HEK293 (cell line): ENCODE measurements around the gene ECSIT.

ENCODE experiments used
- BCL11A ChIP-seq: fragments of 450-650 bp; formaldehyde crosslinking; IDR thresholded peaks from 2 replicates; pipeline ENCODE4 v1.5.1; 2016; ENCODE audit warnings: low read depth, missing biosample characterization, missing genetic modification characterization
- GLIS2 ChIP-seq: fragments of 450-650 bp; formaldehyde crosslinking; IDR thresholded peaks from 2 replicates; pipeline ENCODE4 v1.5.1; 2016; ENCODE audit warnings: missing biosample characterization, missing genetic modification characterization
- HOXA7 ChIP-seq: sonication (generic); formaldehyde crosslinking; IDR thresholded peaks from 2 replicates; pipeline ENCODE4 v1.8.1; 2022; ENCODE audit warnings: missing genetic modification reagents, borderline replicate concordance
- KLF1 ChIP-seq: fragments of 450-650 bp; formaldehyde crosslinking; IDR thresholded peaks from 2 replicates; pipeline ENCODE4 v1.5.1; 2016; ENCODE audit warnings: missing biosample characterization, missing genetic modification characterization
- KLF8 ChIP-seq: fragments of 450-650 bp; formaldehyde crosslinking; IDR thresholded peaks from 2 replicates; pipeline ENCODE4 v1.5.1; 2016; ENCODE audit warnings: missing biosample characterization, missing genetic modification characterization
- MZF1 ChIP-seq: fragments of 450-650 bp; formaldehyde crosslinking; IDR thresholded peaks from 2 replicates; pipeline ENCODE4 v1.5.1; 2017; ENCODE audit warnings: missing biosample characterization, missing genetic modification characterization, borderline replicate concordance
- PRDM10 ChIP-seq: fragments of 450-650 bp; formaldehyde crosslinking; IDR thresholded peaks from 2 replicates; pipeline ENCODE4 v1.5.1; 2016; ENCODE audit warnings: missing biosample characterization, missing genetic modification characterization
- RBAK ChIP-seq: fragments of 450-650 bp; formaldehyde crosslinking; IDR thresholded peaks from 2 replicates; pipeline ENCODE4 v1.5.1; 2016; ENCODE audit warnings: missing biosample characterization, missing genetic modification characterization
- WT1 ChIP-seq: fragments of 450-650 bp; formaldehyde crosslinking; IDR thresholded peaks from 2 replicates; pipeline ENCODE4 v1.5.1; 2016; ENCODE audit warnings: missing biosample characterization, missing genetic modification characterization
- ZBTB17 ChIP-seq: fragments of 450-650 bp; formaldehyde crosslinking; IDR thresholded peaks from 2 replicates; pipeline ENCODE4 v1.5.1; 2016; ENCODE audit warnings: missing biosample characterization, missing genetic modification characterization
- ZBTB48 ChIP-seq: fragments of 450-650 bp; formaldehyde crosslinking; IDR thresholded peaks from 2 replicates; pipeline ENCODE4 v1.5.1; 2016; ENCODE audit warnings: missing biosample characterization, missing genetic modification characterization
- ZBTB7A ChIP-seq: fragments of 450-650 bp; formaldehyde crosslinking; IDR thresholded peaks from 2 replicates; pipeline ENCODE4 v1.5.1; 2016; ENCODE audit warnings: low read depth, missing biosample characterization, missing genetic modification characterization
- ZNF140 ChIP-seq: fragments of 450-650 bp; formaldehyde crosslinking; IDR thresholded peaks from 2 replicates; pipeline ENCODE4 v1.5.1; 2016; ENCODE audit warnings: missing biosample characterization, missing genetic modification characterization
- ZNF19 ChIP-seq: fragments of 450-650 bp; formaldehyde crosslinking; IDR thresholded peaks from 2 replicates; pipeline ENCODE4; 2016; ENCODE audit warnings: missing biosample characterization, missing genetic modification characterization, low read depth
- ZNF202 ChIP-seq: fragments of 450-650 bp; formaldehyde crosslinking; IDR thresholded peaks from 2 replicates; pipeline ENCODE4 v1.5.1; 2016; ENCODE audit warnings: missing biosample characterization, missing genetic modification characterization, borderline replicate concordance
- ZNF302 ChIP-seq: fragments of 450-650 bp; formaldehyde crosslinking; IDR thresholded peaks from 2 replicates; pipeline ENCODE4 v1.5.1; 2016; ENCODE audit warnings: missing biosample characterization, missing genetic modification characterization, low read depth
- ZNF398 ChIP-seq: fragments of 450-650 bp; formaldehyde crosslinking; IDR thresholded peaks from 2 replicates; pipeline ENCODE4 v1.5.1; 2017; ENCODE audit warnings: missing biosample characterization, missing genetic modification characterization
- ZNF404 ChIP-seq: fragments of 450-650 bp; formaldehyde crosslinking; IDR thresholded peaks from 2 replicates; pipeline ENCODE4 v1.5.1; 2017; ENCODE audit warnings: missing biosample characterization, missing genetic modification characterization
- ZNF48 ChIP-seq: fragments of 450-650 bp; formaldehyde crosslinking; IDR thresholded peaks from 2 replicates; pipeline ENCODE4 v1.5.1; 2016; ENCODE audit warnings: missing biosample characterization, missing genetic modification characterization
- ZNF514 ChIP-seq: fragments of 450-650 bp; formaldehyde crosslinking; IDR thresholded peaks from 2 replicates; pipeline ENCODE4 v1.5.1; 2016; ENCODE audit warnings: missing biosample characterization, missing genetic modification characterization
- ZNF580 ChIP-seq: fragments of 450-650 bp; formaldehyde crosslinking; IDR thresholded peaks from 2 replicates; pipeline ENCODE4 v1.5.1; 2016; ENCODE audit warnings: missing biosample characterization, missing genetic modification characterization
- ZNF600 ChIP-seq: fragments of 450-650 bp; formaldehyde crosslinking; IDR thresholded peaks from 2 replicates; pipeline ENCODE4 v1.5.1; 2016; ENCODE audit warnings: missing biosample characterization, missing genetic modification characterization
- ZNF610 ChIP-seq: fragments of 450-650 bp; formaldehyde crosslinking; IDR thresholded peaks from 2 replicates; pipeline ENCODE4 v1.5.1; 2016; ENCODE audit warnings: missing biosample characterization, missing genetic modification characterization, borderline replicate concordance
- ZNF624 ChIP-seq: fragments of 450-650 bp; formaldehyde crosslinking; IDR thresholded peaks from 2 replicates; pipeline ENCODE4 v1.5.1; 2017; ENCODE audit warnings: missing biosample characterization, missing genetic modification characterization
- ZNF629 ChIP-seq: fragments of 450-650 bp; formaldehyde crosslinking; IDR thresholded peaks from 2 replicates; pipeline ENCODE4 v1.5.1; 2017; ENCODE audit warnings: missing biosample characterization, missing genetic modification characterization
- ZNF645 ChIP-seq: fragments of 450-650 bp; formaldehyde crosslinking; IDR thresholded peaks from 2 replicates; pipeline ENCODE4; 2016; ENCODE audit warnings: missing biosample characterization, missing genetic modification characterization
- ZNF670 ChIP-seq: fragments of 450-650 bp; formaldehyde crosslinking; IDR thresholded peaks from 2 replicates; pipeline ENCODE4 v1.5.1; 2016; ENCODE audit warnings: missing biosample characterization, missing genetic modification characterization, low read depth
- ZNF707 ChIP-seq: fragments of 450-650 bp; formaldehyde crosslinking; IDR thresholded peaks from 2 replicates; pipeline ENCODE4 v1.5.1; 2016; ENCODE audit warnings: missing biosample characterization, missing genetic modification characterization
- ZNF785 ChIP-seq: fragments of 450-650 bp; formaldehyde crosslinking; IDR thresholded peaks from 2 replicates; pipeline ENCODE4 v1.5.1; 2016; ENCODE audit warnings: missing biosample characterization, missing genetic modification characterization
- ZNF843 ChIP-seq: fragments of 450-650 bp; formaldehyde crosslinking; IDR thresholded peaks from 2 replicates; pipeline ENCODE4 v1.5.1; 2016; ENCODE audit warnings: missing biosample characterization, missing genetic modification characterization
- TF ChIP-seq, protein P1 (sequence below): fragments of 450-650 bp; formaldehyde crosslinking; IDR thresholded peaks from 2 replicates; pipeline ENCODE4 v1.5.1; 2017; ENCODE audit warnings: missing biosample characterization, missing genetic modification characterization
- TF ChIP-seq, protein P2 (sequence below): sonication (generic); formaldehyde crosslinking; IDR thresholded peaks from 2 replicates; pipeline ENCODE4 v1.8.1; 2022; ENCODE audit warnings: mild to moderate bottlenecking, moderate library complexity, missing genetic modification reagents

Gene ECSIT

GRCh38 chr19:11481534-11482383 lies 47.2 kb downstream of the ECSIT start (continued):
- TF ChIP-seq ZNF580 (no peak), MZF1 (tag by site-specific recombination) (no peak), ZNF600 (tag by site-specific recombination) (peak; percentile 76), ZNF140 (tag by site-specific recombination) (no peak), KLF1 (tag by site-specific recombination) (peak; percentile 85), ZNF645 (tag by site-specific recombination) (no peak), ZNF629 (tag by site-specific recombination) (no peak), HOXA7 (no peak), ZNF19 (tag by site-specific recombination) (no peak), ZNF785 (tag by site-specific recombination) (no peak), ZNF610 (tag by site-specific recombination) (no peak; the same call in 1 of the 2 replicates), ZNF624 (tag by site-specific recombination) (no peak), ZNF398 (tag by site-specific recombination) (peak; percentile 83), ZNF514 (tag by site-specific recombination) (no peak), WT1 (tag by site-specific recombination) (no peak), ZNF670 (tag by site-specific recombination) (no peak), RBAK (tag by site-specific recombination) (no peak), ZBTB48 (tag by site-specific recombination) (no peak), GLIS2 (tag by site-specific recombination) (0 out of 2 replicates have a peak, but pooled peaks have one; percentile 95), ZBTB17 (peak; percentile 58), ZNF48 (no peak), PRDM10 (tag by site-specific recombination) (peak; percentile 90), KLF8 (peak; percentile 91), ZNF843 (no peak), ZNF404 (tag by site-specific recombination) (no peak), ZNF302 (tag by site-specific recombination) (no peak), ZBTB7A (tag by site-specific recombination) (no peak), ZNF707 (tag by site-specific recombination) (no peak), ZNF202 (tag by site-specific recombination) (no peak), BCL11A (tag by site-specific recombination) (no peak)
- TF ChIP-seq, protein P1, sequence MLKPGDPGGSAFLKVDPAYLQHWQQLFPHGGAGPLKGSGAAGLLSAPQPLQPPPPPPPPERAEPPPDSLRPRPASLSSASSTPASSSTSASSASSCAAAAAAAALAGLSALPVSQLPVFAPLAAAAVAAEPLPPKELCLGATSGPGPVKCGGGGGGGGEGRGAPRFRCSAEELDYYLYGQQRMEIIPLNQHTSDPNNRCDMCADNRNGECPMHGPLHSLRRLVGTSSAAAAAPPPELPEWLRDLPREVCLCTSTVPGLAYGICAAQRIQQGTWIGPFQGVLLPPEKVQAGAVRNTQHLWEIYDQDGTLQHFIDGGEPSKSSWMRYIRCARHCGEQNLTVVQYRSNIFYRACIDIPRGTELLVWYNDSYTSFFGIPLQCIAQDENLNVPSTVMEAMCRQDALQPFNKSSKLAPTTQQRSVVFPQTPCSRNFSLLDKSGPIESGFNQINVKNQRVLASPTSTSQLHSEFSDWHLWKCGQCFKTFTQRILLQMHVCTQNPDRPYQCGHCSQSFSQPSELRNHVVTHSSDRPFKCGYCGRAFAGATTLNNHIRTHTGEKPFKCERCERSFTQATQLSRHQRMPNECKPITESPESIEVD (tag by site-specific recombination), result no peak
- TF ChIP-seq, protein P2, sequence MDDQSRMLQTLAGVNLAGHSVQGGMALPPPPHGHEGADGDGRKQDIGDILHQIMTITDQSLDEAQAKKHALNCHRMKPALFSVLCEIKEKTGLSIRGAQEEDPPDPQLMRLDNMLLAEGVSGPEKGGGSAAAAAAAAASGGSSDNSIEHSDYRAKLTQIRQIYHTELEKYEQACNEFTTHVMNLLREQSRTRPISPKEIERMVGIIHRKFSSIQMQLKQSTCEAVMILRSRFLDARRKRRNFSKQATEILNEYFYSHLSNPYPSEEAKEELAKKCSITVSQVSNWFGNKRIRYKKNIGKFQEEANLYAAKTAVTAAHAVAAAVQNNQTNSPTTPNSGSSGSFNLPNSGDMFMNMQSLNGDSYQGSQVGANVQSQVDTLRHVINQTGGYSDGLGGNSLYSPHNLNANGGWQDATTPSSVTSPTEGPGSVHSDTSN (CRISPR knock-in tag), result no peak
